Stomach (tissue), 9 donors: ENCODE results near the gene PCK2. TPM values are rescaled to one million over a fixed set of nuclear protein-coding genes. Genes with fewer than 3 reads are reported as not detected.

Experiments
- DNase-seq, 2 donors: peaks; one replicate each; pipeline versions ENCODE4 v3.0.0 to v3.0.0-alpha.2; 2013 to 2019
- H3K27ac ChIP-seq, 5 donors: fragments of 200-600 bp in 4 of 5; sonication (generic) in 4 of 5; one replicate each; pipeline ENCODE4 v1.5.1; 2013 to 2019; ENCODE audit warnings: mild to moderate bottlenecking in 1 of 5, moderate library complexity in 1 of 5
- H3K27me3 ChIP-seq, 3 donors: fragments of 200-600 bp; sonication (generic); one replicate each; pipeline ENCODE4 v1.5.1; 2017 to 2019; ENCODE audit warnings: mixed run types in 1 of 3
- H3K36me3 ChIP-seq, 4 donors: fragments of 200-600 bp; sonication (generic); 1 replicate in 3 of 4; 2 replicates in 1 of 4; pipeline ENCODE4 v1.5.1; 2016 to 2019
- H3K4me1 ChIP-seq, 4 donors: fragments of 200-600 bp; sonication (generic); one replicate each; pipeline ENCODE4 v1.5.1; 2016 to 2019
- H3K4me3 ChIP-seq, 4 donors: fragments of 200-600 bp; sonication (generic) in 3 of 4; one replicate each; pipeline ENCODE4 v1.5.1; 2016 to 2019; ENCODE audit warnings: mild to moderate bottlenecking in 1 of 4
- H3K9me3 ChIP-seq, 4 donors: fragments of 200-600 bp; sonication (generic); one replicate each; pipeline ENCODE4 v1.5.1; 2016 to 2019
- EP300 ChIP-seq: sonication (generic); formaldehyde crosslinking; IDR thresholded peaks from one replicate; pipeline ENCODE4 v1.6.1; 2017; ENCODE audit warnings: antibody characterized with exemption
- POLR2A ChIP-seq, 4 donors: fragments of 450-650 bp; IDR thresholded peaks; one replicate each; pipeline ENCODE4 v1.6.1; 2016; ENCODE audit warnings: antibody characterized with exemption in 4 of 4, control low read depth in 2 of 4, mild to moderate bottlenecking in 1 of 4, moderate library complexity in 1 of 4
- POLR2AphosphoS5 ChIP-seq, 3 donors: sonication (generic); formaldehyde crosslinking; IDR thresholded peaks; one replicate each; pipeline ENCODE4 v1.6.1; 2016; ENCODE audit warnings: antibody characterized with exemption in 3 of 3
- WGBS, 5 donors: extraction: QIAGEN DNeasy Blood & Tissue Kit in 3 of 5; methylation state at CpG; one replicate each; pipeline versions ENCODE4 v1.1.5 to v1.1.7; 2013 to 2018; 5-methylcytosine and 5-hydroxymethylcytosine counted together
- intact Hi-C: fragments of 100-400 bp; cut with DNase I; formaldehyde crosslinking; loops from one replicate; pipeline ENCODE4 v1.15.1; 2023; ENCODE audit warnings: low total_unique reads
- polyA plus RNA-seq, 3 donors: library from polyadenylated mRNA; stranded (reverse); fragments of 200-250 nt; gene quantifications; one replicate each; pipeline ENCODE4 v1.2.3, GENCODE V29; 2013
- total RNA-seq, 5 donors: library from RNA; depleted of rRNA; stranded (reverse); fragments of >200 nt; gene quantifications; one replicate each; pipeline versions ENCODE4 v1.1.0 to v1.2.3, GENCODE V29; 2014 to 2016
- TF ChIP-seq, protein P1 (sequence below), 7 experiments: fragments of 450-650 bp in 4 of 7; fragments of 200-600 bp in 3 of 7; sonication (generic) in 3 of 7; IDR thresholded peaks; one replicate each; pipeline ENCODE4 v1.5.1; 2016 to 2019; ENCODE audit warnings: antibody characterized with exemption in 7 of 7, control low read depth in 2 of 7, mild to moderate bottlenecking in 1 of 7
- donor health status: healthy with polysubstance abuse.
- donor health status: Bipolar disorder and iron deficiency.
- donor health status: healthy.

Gene PCK2
- total and polyA plus RNA-seq, 8 donors: 2.3 to 168 (median 14.6) TPM

DNA sequence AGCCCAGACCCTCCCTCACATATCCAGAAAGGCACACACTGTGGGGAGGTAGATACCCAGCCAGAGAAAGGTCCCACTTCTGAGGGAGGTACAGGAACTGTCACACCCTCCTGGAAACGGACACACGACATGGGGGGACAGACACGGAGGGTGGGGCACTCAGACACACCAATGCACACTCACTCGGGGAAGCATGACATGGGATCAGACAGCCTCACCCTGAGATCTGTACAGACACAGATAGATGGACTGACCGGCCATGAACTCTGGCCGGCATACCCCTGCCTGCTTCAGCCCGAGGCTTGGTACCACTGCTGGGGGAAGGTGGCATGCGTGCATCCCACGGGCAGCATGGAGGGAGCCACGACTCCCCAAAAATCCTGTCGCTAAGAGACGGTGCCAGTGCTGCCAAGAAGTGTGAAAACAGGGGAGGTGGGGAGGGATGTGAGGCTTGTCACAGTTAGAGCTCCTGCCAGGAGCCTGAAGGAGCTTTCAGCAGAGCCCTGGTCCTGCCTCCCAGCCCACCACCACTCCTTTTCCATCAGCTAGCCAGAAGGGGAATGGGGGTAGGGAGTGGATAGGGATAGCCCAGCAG, 22.2 kb upstream of the PCK2 start:
- no peak overlapping the region for H3K4me3 ChIP-seq
- DNase-seq: no peak
- H3K9me3 ChIP-seq: no peaks in the 10 kb centered on the region
- no peak for TF ChIP-seq EP300
- TF ChIP-seq, protein P1, sequence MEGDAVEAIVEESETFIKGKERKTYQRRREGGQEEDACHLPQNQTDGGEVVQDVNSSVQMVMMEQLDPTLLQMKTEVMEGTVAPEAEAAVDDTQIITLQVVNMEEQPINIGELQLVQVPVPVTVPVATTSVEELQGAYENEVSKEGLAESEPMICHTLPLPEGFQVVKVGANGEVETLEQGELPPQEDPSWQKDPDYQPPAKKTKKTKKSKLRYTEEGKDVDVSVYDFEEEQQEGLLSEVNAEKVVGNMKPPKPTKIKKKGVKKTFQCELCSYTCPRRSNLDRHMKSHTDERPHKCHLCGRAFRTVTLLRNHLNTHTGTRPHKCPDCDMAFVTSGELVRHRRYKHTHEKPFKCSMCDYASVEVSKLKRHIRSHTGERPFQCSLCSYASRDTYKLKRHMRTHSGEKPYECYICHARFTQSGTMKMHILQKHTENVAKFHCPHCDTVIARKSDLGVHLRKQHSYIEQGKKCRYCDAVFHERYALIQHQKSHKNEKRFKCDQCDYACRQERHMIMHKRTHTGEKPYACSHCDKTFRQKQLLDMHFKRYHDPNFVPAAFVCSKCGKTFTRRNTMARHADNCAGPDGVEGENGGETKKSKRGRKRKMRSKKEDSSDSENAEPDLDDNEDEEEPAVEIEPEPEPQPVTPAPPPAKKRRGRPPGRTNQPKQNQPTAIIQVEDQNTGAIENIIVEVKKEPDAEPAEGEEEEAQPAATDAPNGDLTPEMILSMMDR (IDR thresholded peaks at IDR 0.05): no peak
- TF ChIP-seq POLR2A (IDR thresholded peaks at IDR 0.05): no peak
- TF ChIP-seq POLR2AphosphoS5 (IDR thresholded peaks at IDR 0.05): no peak
- H3K4me1 ChIP-seq: peaks cover 8 to 41% (median 39%) of the 10 kb centered on the region in 4 donors
- H3K36me3 ChIP-seq: no peaks in the 10 kb centered on the region
- H3K27ac ChIP-seq: no peak overlapping the region
- 59 to 67% (median 62%) methylated on average over 12 of the region's 12 CpGs for WGBS, 5 donors
- H3K27me3 ChIP-seq: peaks cover 0 to 18% (median 0%) of the 10 kb centered on the region in 3 donors
- intact Hi-C loops: no loop called here

DNA sequence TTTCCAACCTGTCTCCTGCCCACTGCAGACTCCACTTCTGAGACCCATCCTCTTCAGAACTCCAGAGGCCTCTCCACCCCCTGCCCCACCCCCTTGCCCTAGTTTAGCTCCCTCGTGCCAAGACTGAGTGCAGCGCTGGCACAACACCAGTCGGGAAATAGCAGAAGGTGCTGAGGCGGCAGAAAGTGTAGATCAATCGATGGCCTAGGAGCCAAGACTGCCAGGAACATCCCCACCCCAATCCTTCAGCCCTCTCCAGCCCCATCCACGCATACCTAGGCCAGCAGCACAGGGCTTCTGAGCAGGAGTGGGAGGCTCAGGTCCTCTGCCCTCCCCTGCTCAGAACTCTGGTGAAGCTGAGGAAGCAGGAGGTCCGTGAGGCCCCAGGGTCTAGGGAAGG, 21.7 kb upstream of the PCK2 start:
- Histone ChIP-seq H3K36me3 (no peaks in the 10 kb centered on the region), H3K4me1 (peaks cover 8 to 41% (median 39%) of the 10 kb centered on the region in 4 donors), H3K27me3 (peaks cover 0 to 18% (median 0%) of the 10 kb centered on the region in 3 donors), H3K4me3 (no peak overlapping the region), H3K27ac (no peak overlapping the region), H3K9me3 (no peaks in the 10 kb centered on the region)
- 27 to 52% (median 43%) methylated on average over 5 to 7 of the region's 7 CpGs for WGBS, 5 donors
- DNase-seq: peak in 1 of 2 donors; percentile 36
- intact Hi-C loops: no loop called here
- TF ChIP-seq POLR2A (IDR thresholded peaks at IDR 0.05) (no peak), POLR2AphosphoS5 (IDR thresholded peaks at IDR 0.05) (no peak), EP300 (no peak)
- TF ChIP-seq, protein P1 (IDR thresholded peaks at IDR 0.05): no peak

DNA sequence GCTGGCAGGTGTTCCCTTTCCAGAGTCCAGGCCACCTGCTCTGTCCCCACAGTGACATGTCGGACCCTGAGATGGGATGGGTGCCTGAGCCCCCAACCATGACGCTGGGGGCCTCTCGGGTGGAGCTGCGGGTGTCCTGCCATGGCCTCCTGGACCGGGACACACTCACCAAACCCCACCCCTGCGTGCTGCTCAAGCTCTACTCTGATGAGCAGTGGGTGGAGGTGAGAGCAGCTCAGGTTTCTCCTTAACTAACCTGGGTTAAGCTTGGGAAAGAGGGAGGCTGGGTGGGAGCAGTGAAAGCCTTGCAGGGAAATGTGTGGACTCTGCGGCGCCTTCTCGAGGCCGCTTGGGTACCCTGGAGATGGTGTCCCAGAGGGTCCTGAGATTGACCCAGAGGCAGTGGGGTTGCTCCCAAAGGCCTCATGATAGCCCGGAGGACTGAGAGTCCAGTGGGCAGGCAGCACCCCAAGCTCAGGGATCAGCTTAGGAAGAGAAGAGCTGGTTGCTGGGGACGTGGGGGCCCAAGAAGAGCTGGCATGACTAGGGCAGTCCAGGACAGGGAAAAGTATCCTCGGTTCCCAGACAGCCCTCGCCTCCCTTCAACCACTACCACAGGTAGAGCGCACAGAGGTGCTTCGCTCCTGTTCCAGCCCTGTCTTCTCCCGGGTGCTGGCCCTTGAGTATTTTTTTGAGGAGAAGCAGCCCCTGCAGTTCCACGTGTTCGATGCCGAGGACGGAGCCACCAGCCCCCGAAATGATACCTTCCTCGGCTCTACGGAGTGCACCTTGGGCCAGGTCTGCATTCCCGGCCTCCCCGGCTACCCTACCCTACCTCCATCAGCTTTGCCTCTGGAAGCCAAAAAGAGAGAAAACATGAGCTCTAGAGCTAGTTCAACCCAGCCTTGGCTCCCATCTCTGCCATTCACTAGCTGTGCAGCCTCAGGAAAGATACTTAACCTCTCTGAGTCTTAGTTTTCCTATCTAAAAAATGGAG, 20.9 kb upstream of the PCK2 start:
- H3K9me3 ChIP-seq: no peaks in the 10 kb centered on the region
- no peak for DNase-seq
- H3K36me3 ChIP-seq: no peaks in the 10 kb centered on the region
- intact Hi-C loops: no loop called here
- no peak overlapping the region for H3K27ac ChIP-seq
- peaks cover 8 to 41% (median 39%) of the 10 kb centered on the region in 4 donors for H3K4me1 ChIP-seq
- WGBS, 5 donors: 81 to 87% (median 86%) methylated on average over 21 to 26 of the region's 26 CpGs
- peaks cover 0 to 18% (median 0%) of the 10 kb centered on the region in 3 donors for H3K27me3 ChIP-seq
- no peak overlapping the region for H3K4me3 ChIP-seq
- TF ChIP-seq POLR2AphosphoS5 (IDR thresholded peaks at IDR 0.05) (no peak), POLR2A (IDR thresholded peaks at IDR 0.05) (no peak), EP300 (no peak)
- TF ChIP-seq, protein P1 (IDR thresholded peaks at IDR 0.05): no peak

DNA sequence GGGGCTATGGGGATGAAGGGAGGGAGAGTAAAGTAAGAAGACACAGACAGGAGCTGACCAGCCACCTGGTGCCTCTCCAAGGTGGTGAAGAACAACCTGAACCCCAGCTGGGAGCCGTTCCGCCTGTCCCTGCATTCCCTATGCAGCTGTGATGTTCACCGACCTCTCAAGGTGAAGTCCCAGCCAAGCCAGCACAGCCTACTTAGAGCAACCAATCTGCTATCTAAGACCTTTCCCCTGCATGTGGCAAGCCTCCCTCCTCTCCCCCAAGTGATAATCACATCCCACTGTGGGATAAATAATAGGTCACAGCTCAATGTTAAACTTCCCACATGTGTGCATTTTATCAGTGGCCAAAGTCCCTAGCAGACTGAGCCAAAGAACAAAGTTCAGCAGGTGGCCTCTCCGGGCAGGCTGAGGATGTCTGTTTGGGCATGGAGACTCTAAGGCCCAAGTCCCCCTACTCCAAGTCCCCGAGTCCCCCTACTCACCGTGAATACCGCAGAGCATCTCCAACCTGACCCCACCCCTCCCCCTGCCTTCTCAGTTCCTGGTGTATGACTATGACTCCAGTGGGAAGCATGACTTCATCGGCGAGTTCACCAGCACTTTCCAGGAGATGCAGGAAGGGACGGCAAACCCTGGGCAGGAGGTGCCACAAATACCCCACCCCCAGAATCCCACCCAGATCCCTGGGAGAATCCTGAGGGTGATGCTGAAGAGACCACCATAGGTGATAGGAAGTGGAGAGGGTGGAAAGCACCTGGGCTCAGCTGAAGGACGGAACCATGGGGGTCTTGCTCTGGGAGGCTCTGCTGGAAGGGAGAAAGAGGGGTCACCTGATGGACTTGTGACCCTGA, 19.3 kb upstream of the PCK2 start:
- Histone ChIP-seq H3K27me3 (peaks cover 0 to 18% (median 0%) of the 10 kb centered on the region in 3 donors), H3K27ac (peak overlapping the region; percentile 32 to 66 (median 50)), H3K4me1 (peaks cover 8 to 41% (median 39%) of the 10 kb centered on the region in 4 donors), H3K4me3 (no peak overlapping the region), H3K9me3 (no peaks in the 10 kb centered on the region), H3K36me3 (no peaks in the 10 kb centered on the region)
- DNase-seq: peak; percentile 54 to 76
- TF ChIP-seq, protein P1 (IDR thresholded peaks at IDR 0.05): no peak
- peak in 2 of 3 donors; percentile 13 to 65 for TF ChIP-seq POLR2AphosphoS5 (IDR thresholded peaks at IDR 0.05)
- WGBS, 5 donors: 37 to 66% (median 40%) methylated on average over 11 of the region's 11 CpGs
- intact Hi-C loops: no loop called here
